H1 (cell line): ENCODE results near the gene INCENP. TPM values are rescaled to one million over a fixed set of nuclear protein-coding genes. Genes with fewer than 3 reads are reported as not detected.

ENCODE experiments used
- CTCF ChIA-PET: fragments of 300-600 bp; sonication (Branson Sonifier 250); formaldehyde crosslinking; loops from one replicate; lab custom pipeline; 2021; ENCODE audit not compliant: partially characterized antibody; lab: Charles Lee
- POLR2A ChIA-PET: fragments of 300-600 bp; sonication (Branson Sonifier 250); formaldehyde crosslinking; loops from one replicate; lab custom pipeline; 2021; ENCODE audit warnings: inconsistent platforms; ENCODE audit not compliant: partially characterized antibody; lab: Charles Lee
- DNase-seq, 2 experiments: peaks; one replicate each; pipeline versions ENCODE4 v3.0.0 to v3.0.0-alpha.2; 2010 to 2022; ENCODE audit warnings: low spot score in 2 of 2, low read depth in 1 of 2, mixed read lengths in 1 of 2
- FAIRE-seq: peaks from 2 replicates; lab custom pipeline; 2011; peaks lifted over from hg19 to GRCh38; lab: Jason Lieb, UNC
- H2AFZ ChIP-seq: 2 replicates; pipeline ENCODE4 v1.8.1; 2012; ENCODE audit warnings: low read length, inconsistent platforms
- H2AK5ac ChIP-seq: 2 replicates; pipeline ENCODE4 v1.6.1; 2013; ENCODE audit warnings: low read depth, low read length
- H2BK120ac ChIP-seq: replicated peaks from 2 replicates; pipeline ENCODE3; 2013; ENCODE audit warnings: low read depth, low read length, inconsistent platforms
- H2BK12ac ChIP-seq: 2 replicates; pipeline ENCODE4 v1.6.1; 2013; ENCODE audit warnings: low read depth, low read length
- H2BK15ac ChIP-seq: 2 replicates; pipeline ENCODE4 v1.6.1; 2013; ENCODE audit warnings: low read length
- H2BK20ac ChIP-seq: 2 replicates; pipeline ENCODE4 v1.6.1; 2013; ENCODE audit warnings: low read length
- H2BK5ac ChIP-seq: 2 replicates; pipeline ENCODE4 v1.6.1; 2013; ENCODE audit warnings: low read depth, low read length
- H3K14ac ChIP-seq: 2 replicates; pipeline ENCODE4 v1.6.1; 2013; ENCODE audit warnings: inconsistent platforms; ENCODE audit not compliant: insufficient read length
- H3K18ac ChIP-seq: 2 replicates; pipeline ENCODE4 v1.6.1; 2013; ENCODE audit warnings: low read length; ENCODE audit errors: extremely low read depth
- H3K23ac ChIP-seq: 2 replicates; pipeline ENCODE4 v1.6.1; 2013; ENCODE audit warnings: inconsistent platforms; ENCODE audit not compliant: insufficient read length
- H3K23me2 ChIP-seq: 2 replicates; pipeline ENCODE4 v1.6.1; 2013; ENCODE audit warnings: low read depth, low read length
- H3K27ac ChIP-seq: 2 replicates; pipeline ENCODE4 v1.6.1; 2011; ENCODE audit warnings: low read depth, low read length, inconsistent platforms
- H3K27me3 ChIP-seq, 4 experiments: replicated peaks in 1 of 4; 1 replicate in 1 of 4; 2 replicates in 3 of 4; pipeline versions ENCODE4 v1.6.1 to v1.8.1; 2011 to 2013; ENCODE audit warnings: low read length in 3 of 4, mild to moderate bottlenecking in 3 of 4, inconsistent platforms in 2 of 4, mixed read lengths in 2 of 4, moderate library complexity in 1 of 4; ENCODE audit not compliant: control insufficient read depth in 3 of 4, insufficient read depth in 3 of 4; ENCODE audit errors: extremely low read depth in 1 of 4
- H3K36me3 ChIP-seq, 4 experiments: 2 replicates each; pipeline versions ENCODE4 v1.6.1 to v1.8.1; 2011 to 2013; ENCODE audit warnings: mild to moderate bottlenecking in 4 of 4, low read length in 3 of 4, moderate library complexity in 2 of 4, control low read depth in 1 of 4, inconsistent platforms in 1 of 4; ENCODE audit not compliant: insufficient read depth in 4 of 4, control insufficient read depth in 2 of 4
- H3K4ac ChIP-seq: replicated peaks from 2 replicates; pipeline ENCODE3; 2013; ENCODE audit warnings: low read length, low read depth, mixed read lengths, inconsistent platforms; ENCODE audit not compliant: insufficient read length
- H3K4me1 ChIP-seq, 4 experiments: replicated peaks in 1 of 4; 1 replicate in 1 of 4; 2 replicates in 3 of 4; pipeline versions ENCODE4 v1.6.1 to v1.8.1; 2011 to 2013; ENCODE audit warnings: low read length in 3 of 4, inconsistent platforms in 2 of 4, mixed read lengths in 1 of 4; ENCODE audit not compliant: insufficient read depth in 4 of 4, control insufficient read depth in 3 of 4
- H3K4me2 ChIP-seq, 2 experiments: 2 replicates each; pipeline versions ENCODE4 v1.6.1 to v1.8.1; 2011 to 2013; ENCODE audit warnings: low read depth in 2 of 2, low read length in 2 of 2, control low read depth in 1 of 2, inconsistent platforms in 1 of 2, mild to moderate bottlenecking in 1 of 2; ENCODE audit not compliant: insufficient read depth in 1 of 2
- H3K4me3 ChIP-seq, 4 experiments: fragments of 200-600, 300-600 bp in 1 of 4; sonication (generic), shearing (Covaris generic), sonication (Bioruptor Twin) in 1 of 4; 2 replicates each; pipeline versions ENCODE4 v1.5.1 to v1.8.1; 2011 to 2016; ENCODE audit warnings: low read length in 4 of 4, low read depth in 3 of 4, control low read depth in 2 of 4, inconsistent platforms in 2 of 4, mild to moderate bottlenecking in 2 of 4, mixed read lengths in 1 of 4, moderate library complexity in 1 of 4; ENCODE audit not compliant: insufficient read depth in 2 of 4; ENCODE audit errors: extremely low read depth in 1 of 4
- H3K56ac ChIP-seq: replicated peaks from 2 replicates; pipeline ENCODE3; 2013; ENCODE audit warnings: low read depth, mild to moderate bottlenecking, mixed read lengths, low read length, inconsistent platforms; ENCODE audit not compliant: insufficient read length
- H3K79me1 ChIP-seq: 2 replicates; pipeline ENCODE4 v1.6.1; 2013; ENCODE audit warnings: low read depth, low read length, control low read depth
- H3K79me2 ChIP-seq, 2 experiments: 2 replicates each; pipeline versions ENCODE4 v1.6.1 to v1.8.1; 2012 to 2013; ENCODE audit warnings: low read length in 2 of 2, mild to moderate bottlenecking in 2 of 2, inconsistent platforms in 1 of 2; ENCODE audit not compliant: insufficient read depth in 2 of 2, control insufficient read depth in 1 of 2
- H3K9ac ChIP-seq, 4 experiments: replicated peaks in 1 of 4; 1 replicate in 1 of 4; 2 replicates in 3 of 4; pipeline versions ENCODE4 v1.6.1 to v1.8.1; 2011 to 2013; ENCODE audit warnings: low read depth in 3 of 4, low read length in 3 of 4, control low read depth in 2 of 4, mild to moderate bottlenecking in 2 of 4, moderate library complexity in 2 of 4, inconsistent platforms in 1 of 4; ENCODE audit errors: extremely low read depth in 1 of 4
- H3K9me3 ChIP-seq, 2 experiments: 2 replicates each; pipeline versions ENCODE4 v1.6.1 to v1.8.1; 2012 to 2013; ENCODE audit warnings: mild to moderate bottlenecking in 2 of 2, moderate library complexity in 2 of 2, control low read depth in 1 of 2, inconsistent platforms in 1 of 2, low read depth in 1 of 2, low read length in 1 of 2, mixed read lengths in 1 of 2; ENCODE audit not compliant: insufficient read depth in 2 of 2
- H4K20me1 ChIP-seq, 2 experiments: replicated peaks in 1 of 2; 2 replicates each; pipeline versions ENCODE3 to v1.8.1; 2011 to 2013; ENCODE audit warnings: inconsistent platforms in 2 of 2, low read length in 2 of 2, mild to moderate bottlenecking in 1 of 2; ENCODE audit not compliant: insufficient read depth in 2 of 2, control insufficient read depth in 1 of 2
- H4K5ac ChIP-seq: 2 replicates; pipeline ENCODE4 v1.6.1; 2013; ENCODE audit warnings: low read length, low read depth, mixed read lengths, inconsistent platforms; ENCODE audit not compliant: insufficient read length
- H4K8ac ChIP-seq: 2 replicates; pipeline ENCODE4 v1.8.0; 2013; ENCODE audit warnings: mild to moderate bottlenecking, moderate library complexity, low read length, inconsistent platforms; ENCODE audit not compliant: insufficient read depth; ENCODE audit errors: extremely low read depth
- H4K91ac ChIP-seq: replicated peaks from 2 replicates; pipeline ENCODE3; 2013; ENCODE audit warnings: low read length, mixed read lengths, inconsistent platforms; ENCODE audit not compliant: insufficient read length
- CBX5 ChIP-seq: fragments of 300-800, 300-1000 bp; sonication (generic); IDR thresholded peaks from 2 replicates; pipeline ENCODE4 v1.7.1; 2016; ENCODE audit warnings: antibody characterized with exemption, low read length, low read depth
- HDAC6 ChIP-seq: IDR thresholded peaks from one replicate; pipeline ENCODE4 v1.7.1; 2012; ENCODE audit warnings: low read depth, mild to moderate bottlenecking, inconsistent platforms, low read length, moderate library complexity
- JUND ChIP-seq: IDR thresholded peaks from 2 replicates; pipeline ENCODE4 v1.6.1; 2011; ENCODE audit warnings: mild to moderate bottlenecking, improper control_type of control experiment, low read length
- KDM5A ChIP-seq: fragments of 200-600 bp; IDR thresholded peaks from 2 replicates; pipeline ENCODE4 v1.7.1; 2012; ENCODE audit warnings: mild to moderate bottlenecking, low read length, inconsistent platforms, mixed read lengths
- PHF8 ChIP-seq: fragments of 200-600 bp; sonication (generic); conservative IDR thresholded peaks from 2 replicates; pipeline ENCODE4 v1.7.1; 2012; ENCODE audit warnings: low read depth, mild to moderate bottlenecking, inconsistent platforms, low read length, moderate library complexity
- SAP30 ChIP-seq: fragments of 300-600 bp; sonication (generic); IDR thresholded peaks from 2 replicates; pipeline ENCODE4 v1.7.1; 2012; ENCODE audit warnings: low read length, moderate library complexity, mild to moderate bottlenecking, inconsistent platforms; ENCODE audit not compliant: insufficient read depth, insufficient replicate concordance
- SIX5 ChIP-seq: IDR thresholded peaks from 2 replicates; pipeline ENCODE4 v1.6.1; 2011; ENCODE audit warnings: mild to moderate bottlenecking, low read depth, low read length
- SP4 ChIP-seq: IDR thresholded peaks from 2 replicates; pipeline ENCODE4 v1.6.1; 2012; ENCODE audit warnings: low read length, inconsistent platforms
- WGBS, 2 experiments: shearing (Covaris generic) in 1 of 2; methylation state at CpG; one replicate each; pipeline versions ENCODE4 v1.1.6 to v1.1.7; 2013 to 2015; ENCODE audit warnings: low lambda C conversion rate in 2 of 2, mixed read lengths in 2 of 2, inconsistent platforms in 1 of 2, low coverage in 1 of 2, missing lambda C conversion rate in 1 of 2; ENCODE audit not compliant: insufficient replicate concordance in 2 of 2, insufficient coverage in 1 of 2, insufficient read length in 1 of 2; ENCODE audit errors: extremely low coverage in 1 of 2, missing lambda C conversion rate in 1 of 2; 5-methylcytosine and 5-hydroxymethylcytosine counted together
- polyA plus RNA-seq, 7 experiments: library from polyadenylated mRNA; depleted of rRNA in 3 of 7; stranded (reverse) in 5 of 7; unstranded in 2 of 7; fragments of >200 nt in 5 of 7; fragments of 200-250 nt in 2 of 7; gene quantifications; 1 replicate in 5 of 7; 2 replicates in 1 of 7; 4 replicates in 1 of 7; pipeline versions ENCODE4 v1.2.1 to v1.2.3, GENCODE V29; 2011 to 2013; ENCODE audit warnings: missing spikeins in 2 of 7, mixed read lengths in 2 of 7
- total RNA-seq: library from RNA; stranded (reverse); fragmentation: NEBNext Ultra II Directional; extraction: Animal tissue kit (Norgen Biotek cat#: 25700); gene quantifications from 2 replicates; pipeline ENCODE4 v1.2.1, GENCODE V29; 2021
- TF ChIP-seq, protein P1 (sequence below): IDR thresholded peaks from 2 replicates; pipeline ENCODE4 v1.6.1; 2012; ENCODE audit warnings: inconsistent platforms
- TF ChIP-seq, protein P2 (sequence below): IDR thresholded peaks from 2 replicates; pipeline ENCODE4 v1.6.1; 2012; ENCODE audit warnings: low read length, inconsistent platforms
- TF ChIP-seq, protein P3 (sequence below): IDR thresholded peaks from 2 replicates; pipeline ENCODE4 v1.6.1; 2011; ENCODE audit warnings: low read length, improper control_type of control experiment

Gene INCENP
- total and polyA plus RNA-seq, 2 of the 8 experiments (the other 6 are each of a cell fraction or from before 2014, with no cell fraction given): 25.4 to 132 TPM

DNA sequence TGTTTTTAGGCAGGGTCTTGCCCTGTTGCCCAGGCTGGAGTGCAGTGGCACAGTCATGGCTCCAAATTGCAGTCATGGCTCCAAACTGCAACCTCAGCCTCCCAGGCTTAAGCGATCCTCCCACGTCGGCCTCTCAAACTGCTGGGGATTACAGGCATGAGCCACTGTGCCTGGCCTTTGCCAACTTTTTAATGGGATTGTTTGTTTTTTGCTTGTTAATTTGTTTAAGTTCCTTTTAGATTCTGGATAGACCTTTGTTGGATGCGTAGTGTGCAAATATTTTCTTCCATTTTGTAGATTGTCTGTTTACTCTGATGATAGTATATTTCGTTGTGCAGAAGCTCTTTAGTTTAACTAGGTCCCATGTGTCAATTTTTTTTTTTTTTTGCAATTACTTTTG is 56.2 kb downstream of the INCENP start:
- H4K8ac ChIP-seq: no peak overlapping the region
- H2BK12ac ChIP-seq: no peak overlapping the region
- H3K79me1 ChIP-seq: no peaks in the 10 kb centered on the region
- H3K27me3 ChIP-seq: no peaks in the 10 kb centered on the region
- no peak overlapping the region for H3K23ac ChIP-seq
- H2BK120ac ChIP-seq: no peak overlapping the region
- H2BK20ac ChIP-seq: no peak overlapping the region
- no peak overlapping the region for H3K4me3 ChIP-seq
- no peaks in the 10 kb centered on the region for H3K4me1 ChIP-seq
- H3K14ac ChIP-seq: no peak overlapping the region
- no peaks in the 10 kb centered on the region for H3K79me2 ChIP-seq
- no peak overlapping the region for H2AK5ac ChIP-seq
- no peak for DNase-seq
- FAIRE-seq: no peak
- no peak overlapping the region for H2BK5ac ChIP-seq
- no peak overlapping the region for H3K27ac ChIP-seq
- no peaks in the 10 kb centered on the region for H3K9me3 ChIP-seq
- H2BK15ac ChIP-seq: no peak overlapping the region
- H3K9ac ChIP-seq: no peak overlapping the region
- H3K4me2 ChIP-seq: no peak overlapping the region
- no peaks in the 10 kb centered on the region for H3K36me3 ChIP-seq
- H3K18ac ChIP-seq: no peak overlapping the region
- H4K91ac ChIP-seq: no peak overlapping the region
- H4K20me1 ChIP-seq: no peaks in the 10 kb centered on the region
- no peak overlapping the region for H4K5ac ChIP-seq
- ChIA-PET CTCF (interaction anchor here (1.0 to 1.7 kb wide), 2 partner anchors 8 to 363 kb away, joined by 3 to 11 read pairs; no protein-coding TSS in a partner anchor), POLR2A (interaction anchor here (0.7 kb wide), 1 partner anchor 253 kb away, joined by 3 read pairs; no protein-coding TSS in a partner anchor)
- H3K56ac ChIP-seq: no peak overlapping the region
- H2AFZ ChIP-seq: no peak overlapping the region
- H3K4ac ChIP-seq: no peak overlapping the region
- WGBS, 2 experiments: 97% methylated on average over 5 of the region's 5 CpGs; no CpG with 5 or more reads in 1 of the 2 experiments
- H3K23me2 ChIP-seq: no peaks in the 10 kb centered on the region
- no peak for TF ChIP-seq JUND
- TF ChIP-seq, protein P1, sequence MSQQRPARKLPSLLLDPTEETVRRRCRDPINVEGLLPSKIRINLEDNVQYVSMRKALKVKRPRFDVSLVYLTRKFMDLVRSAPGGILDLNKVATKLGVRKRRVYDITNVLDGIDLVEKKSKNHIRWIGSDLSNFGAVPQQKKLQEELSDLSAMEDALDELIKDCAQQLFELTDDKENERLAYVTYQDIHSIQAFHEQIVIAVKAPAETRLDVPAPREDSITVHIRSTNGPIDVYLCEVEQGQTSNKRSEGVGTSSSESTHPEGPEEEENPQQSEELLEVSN: no peak
- TF ChIP-seq, protein P2, sequence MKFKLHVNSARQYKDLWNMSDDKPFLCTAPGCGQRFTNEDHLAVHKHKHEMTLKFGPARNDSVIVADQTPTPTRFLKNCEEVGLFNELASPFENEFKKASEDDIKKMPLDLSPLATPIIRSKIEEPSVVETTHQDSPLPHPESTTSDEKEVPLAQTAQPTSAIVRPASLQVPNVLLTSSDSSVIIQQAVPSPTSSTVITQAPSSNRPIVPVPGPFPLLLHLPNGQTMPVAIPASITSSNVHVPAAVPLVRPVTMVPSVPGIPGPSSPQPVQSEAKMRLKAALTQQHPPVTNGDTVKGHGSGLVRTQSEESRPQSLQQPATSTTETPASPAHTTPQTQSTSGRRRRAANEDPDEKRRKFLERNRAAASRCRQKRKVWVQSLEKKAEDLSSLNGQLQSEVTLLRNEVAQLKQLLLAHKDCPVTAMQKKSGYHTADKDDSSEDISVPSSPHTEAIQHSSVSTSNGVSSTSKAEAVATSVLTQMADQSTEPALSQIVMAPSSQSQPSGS: no peak
- no peak for TF ChIP-seq HDAC6
- no peak for TF ChIP-seq CBX5
- TF ChIP-seq KDM5A: no peak
- TF ChIP-seq, protein P3, sequence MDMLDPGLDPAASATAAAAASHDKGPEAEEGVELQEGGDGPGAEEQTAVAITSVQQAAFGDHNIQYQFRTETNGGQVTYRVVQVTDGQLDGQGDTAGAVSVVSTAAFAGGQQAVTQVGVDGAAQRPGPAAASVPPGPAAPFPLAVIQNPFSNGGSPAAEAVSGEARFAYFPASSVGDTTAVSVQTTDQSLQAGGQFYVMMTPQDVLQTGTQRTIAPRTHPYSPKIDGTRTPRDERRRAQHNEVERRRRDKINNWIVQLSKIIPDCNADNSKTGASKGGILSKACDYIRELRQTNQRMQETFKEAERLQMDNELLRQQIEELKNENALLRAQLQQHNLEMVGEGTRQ: no peak
- TF ChIP-seq SP4: no peak
- no peak for TF ChIP-seq PHF8
- TF ChIP-seq SAP30: no peak
- no peak for TF ChIP-seq SIX5
